ENCODE data around the gene SLFN5. TPM values are rescaled to one million over a fixed set of nuclear protein-coding genes. Genes with fewer than 3 reads are reported as not detected.
A peak's percentile ranks its signal among the peaks of the same experiment; 100 is the strongest.

Gene SLFN5
- total RNA-seq, 4 donors from 2014 or later, result 21.2 to 22.4 (median 21.6) TPM

DNA sequence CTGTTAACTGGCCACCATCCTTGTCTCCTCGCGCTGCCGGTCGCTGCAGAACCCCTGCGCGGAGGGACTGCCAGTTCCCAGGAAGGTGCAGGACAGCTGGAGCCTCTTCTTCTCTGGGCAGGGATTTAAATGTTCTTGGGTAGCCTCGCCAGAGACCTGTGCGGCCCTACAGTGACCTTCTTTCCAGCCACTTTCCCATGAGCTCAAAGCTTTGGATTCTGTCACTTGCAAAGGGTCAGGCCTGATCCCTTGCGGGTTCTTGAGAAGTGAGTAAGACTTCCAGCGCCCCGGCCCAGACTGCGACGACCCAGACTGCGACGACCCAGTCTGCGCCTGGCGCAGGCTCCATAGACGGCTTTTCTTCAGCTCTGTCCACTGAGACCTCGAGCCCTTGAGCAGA is 1.4 kb upstream of the SLFN5 start:
- no peak for DNase-seq (ENCODE audit: low spot score in 2 of 2)
- H3K9me3 ChIP-seq, result no peaks in the 10 kb centered on the region
- H3K27ac ChIP-seq, result peak overlapping the region in 3 of 4 donors; percentile 92 to 96 (median 96)
- 87% methylated on average over 19 of the region's 19 CpGs for WGBS, 2 donors
- TF ChIP-seq EP300 (IDR thresholded peaks at IDR 0.05) (no peak), POLR2A (IDR thresholded peaks at IDR 0.05) (no peak)
- TF ChIP-seq, protein P1, sequence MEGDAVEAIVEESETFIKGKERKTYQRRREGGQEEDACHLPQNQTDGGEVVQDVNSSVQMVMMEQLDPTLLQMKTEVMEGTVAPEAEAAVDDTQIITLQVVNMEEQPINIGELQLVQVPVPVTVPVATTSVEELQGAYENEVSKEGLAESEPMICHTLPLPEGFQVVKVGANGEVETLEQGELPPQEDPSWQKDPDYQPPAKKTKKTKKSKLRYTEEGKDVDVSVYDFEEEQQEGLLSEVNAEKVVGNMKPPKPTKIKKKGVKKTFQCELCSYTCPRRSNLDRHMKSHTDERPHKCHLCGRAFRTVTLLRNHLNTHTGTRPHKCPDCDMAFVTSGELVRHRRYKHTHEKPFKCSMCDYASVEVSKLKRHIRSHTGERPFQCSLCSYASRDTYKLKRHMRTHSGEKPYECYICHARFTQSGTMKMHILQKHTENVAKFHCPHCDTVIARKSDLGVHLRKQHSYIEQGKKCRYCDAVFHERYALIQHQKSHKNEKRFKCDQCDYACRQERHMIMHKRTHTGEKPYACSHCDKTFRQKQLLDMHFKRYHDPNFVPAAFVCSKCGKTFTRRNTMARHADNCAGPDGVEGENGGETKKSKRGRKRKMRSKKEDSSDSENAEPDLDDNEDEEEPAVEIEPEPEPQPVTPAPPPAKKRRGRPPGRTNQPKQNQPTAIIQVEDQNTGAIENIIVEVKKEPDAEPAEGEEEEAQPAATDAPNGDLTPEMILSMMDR (IDR thresholded peaks at IDR 0.05), result no peak
- peaks cover 0 to 44% (median 22%) of the 10 kb centered on the region in 4 donors for H3K4me1 ChIP-seq
- H3K4me3 ChIP-seq, result peak overlapping the region in 2 of 4 donors; percentile 77 to 87
- H3K27me3 ChIP-seq, result no peaks in the 10 kb centered on the region
- no peaks in the 10 kb centered on the region for H3K36me3 ChIP-seq

DNA sequence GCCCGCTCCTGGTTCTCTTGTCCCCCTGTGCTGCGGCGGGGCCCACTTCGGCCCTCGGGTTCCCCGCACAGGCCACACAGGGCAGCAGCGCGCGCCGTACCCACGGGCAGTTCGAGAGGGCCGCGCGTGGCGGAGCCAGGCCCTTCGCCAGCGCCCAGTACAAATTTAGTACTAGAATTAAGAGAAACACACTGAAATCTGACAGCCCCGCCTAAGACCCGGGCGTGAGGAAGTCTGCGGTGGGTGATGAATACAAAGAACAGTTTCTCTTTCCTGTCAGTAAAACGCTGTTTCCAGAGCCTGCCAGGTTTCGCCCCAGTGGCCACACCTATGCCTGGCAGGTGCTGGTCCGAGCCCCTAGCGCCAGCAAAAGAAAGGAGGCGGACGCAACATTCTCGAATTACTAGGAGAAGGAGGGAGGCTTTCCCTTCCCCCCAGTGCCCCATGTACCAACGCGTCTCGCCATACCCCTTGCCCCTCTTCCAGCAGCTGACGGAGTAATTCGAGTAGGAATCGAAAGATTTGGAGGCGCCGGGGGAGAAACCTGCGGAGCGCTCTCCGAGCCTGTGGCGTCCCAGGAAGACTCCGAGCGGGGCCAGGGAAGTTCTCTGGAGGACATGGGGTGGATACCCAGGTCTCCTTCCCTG is 591 bp upstream of the SLFN5 start:
- H3K4me1 ChIP-seq, result peaks cover 0 to 49% (median 22%) of the 10 kb centered on the region in 4 donors
- peak overlapping the region; percentile 77 to 87 (median 81) for H3K4me3 ChIP-seq
- peak overlapping the region; percentile 92 to 96 (median 95) for H3K27ac ChIP-seq
- no peaks in the 10 kb centered on the region for H3K36me3 ChIP-seq
- no peak for TF ChIP-seq POLR2A (IDR thresholded peaks at IDR 0.05)
- TF ChIP-seq EP300 (IDR thresholded peaks at IDR 0.05), result no peak
- TF ChIP-seq, protein P1 (IDR thresholded peaks at IDR 0.05), result peak in 4 of 5 experiments; percentile 10 to 52 (median 41)
- 2 to 3% methylated on average over 42 to 43 of the region's 43 CpGs for WGBS, 2 donors
- H3K9me3 ChIP-seq, result no peaks in the 10 kb centered on the region
- peak; percentile 18 to 29 for DNase-seq (ENCODE audit: low spot score in 2 of 2)
- no peaks in the 10 kb centered on the region for H3K27me3 ChIP-seq

DNA sequence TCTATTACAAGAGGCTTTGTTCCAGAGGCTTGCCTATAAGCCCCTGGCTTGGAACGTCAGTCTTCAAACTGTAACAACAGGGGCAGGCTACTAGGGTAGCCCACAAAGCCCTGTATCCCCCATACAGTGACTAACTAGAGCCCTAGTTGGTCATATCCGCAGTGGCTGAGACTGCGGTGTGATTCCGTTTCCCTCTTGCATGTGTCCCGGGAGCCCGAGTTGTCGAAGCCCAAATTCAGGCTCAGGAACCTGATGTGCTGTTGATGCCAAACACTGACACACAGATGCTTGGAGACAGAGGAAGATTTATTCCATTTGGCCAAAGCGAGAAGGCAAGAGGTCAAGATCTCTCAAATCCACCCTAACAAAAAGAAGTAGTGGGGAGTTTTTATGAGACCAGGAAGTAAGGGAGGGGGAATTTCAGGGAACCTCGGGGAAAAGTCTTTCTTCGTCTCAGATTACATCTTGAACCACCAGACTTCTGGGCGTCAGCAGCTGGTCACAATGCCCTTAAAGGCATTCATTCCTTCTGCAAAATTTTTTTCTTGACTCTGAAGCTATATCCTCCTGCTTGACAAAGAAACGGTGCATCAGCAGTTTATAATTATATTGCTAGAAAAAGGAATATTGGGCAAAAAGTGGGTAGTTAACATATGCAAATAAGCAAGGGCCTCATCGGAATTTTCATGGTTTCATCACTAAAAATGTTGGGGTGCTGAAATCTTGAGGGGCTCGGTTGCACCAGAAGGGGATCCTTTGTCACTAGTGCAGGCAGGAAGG is 879 bp downstream of the SLFN5 start:
- DNase-seq (ENCODE audit: low spot score in 2 of 2), result peak; percentile 25 to 66
- no peaks in the 10 kb centered on the region for H3K27me3 ChIP-seq
- peak overlapping the region; percentile 92 to 96 (median 95) for H3K27ac ChIP-seq
- H3K9me3 ChIP-seq, result no peaks in the 10 kb centered on the region
- H3K4me3 ChIP-seq, result peak overlapping the region; percentile 77 to 87 (median 81)
- H3K36me3 ChIP-seq, result no peaks in the 10 kb centered on the region
- TF ChIP-seq EP300 (IDR thresholded peaks at IDR 0.05), result peak; percentile 11 to 34
- TF ChIP-seq, protein P1 (IDR thresholded peaks at IDR 0.05), result no peak
- TF ChIP-seq POLR2A (IDR thresholded peaks at IDR 0.05), result no peak
- H3K4me1 ChIP-seq, result peaks cover 0 to 49% (median 22%) of the 10 kb centered on the region in 4 donors
- WGBS, 2 donors, result 1% methylated on average over 14 of the region's 14 CpGs

DNA sequence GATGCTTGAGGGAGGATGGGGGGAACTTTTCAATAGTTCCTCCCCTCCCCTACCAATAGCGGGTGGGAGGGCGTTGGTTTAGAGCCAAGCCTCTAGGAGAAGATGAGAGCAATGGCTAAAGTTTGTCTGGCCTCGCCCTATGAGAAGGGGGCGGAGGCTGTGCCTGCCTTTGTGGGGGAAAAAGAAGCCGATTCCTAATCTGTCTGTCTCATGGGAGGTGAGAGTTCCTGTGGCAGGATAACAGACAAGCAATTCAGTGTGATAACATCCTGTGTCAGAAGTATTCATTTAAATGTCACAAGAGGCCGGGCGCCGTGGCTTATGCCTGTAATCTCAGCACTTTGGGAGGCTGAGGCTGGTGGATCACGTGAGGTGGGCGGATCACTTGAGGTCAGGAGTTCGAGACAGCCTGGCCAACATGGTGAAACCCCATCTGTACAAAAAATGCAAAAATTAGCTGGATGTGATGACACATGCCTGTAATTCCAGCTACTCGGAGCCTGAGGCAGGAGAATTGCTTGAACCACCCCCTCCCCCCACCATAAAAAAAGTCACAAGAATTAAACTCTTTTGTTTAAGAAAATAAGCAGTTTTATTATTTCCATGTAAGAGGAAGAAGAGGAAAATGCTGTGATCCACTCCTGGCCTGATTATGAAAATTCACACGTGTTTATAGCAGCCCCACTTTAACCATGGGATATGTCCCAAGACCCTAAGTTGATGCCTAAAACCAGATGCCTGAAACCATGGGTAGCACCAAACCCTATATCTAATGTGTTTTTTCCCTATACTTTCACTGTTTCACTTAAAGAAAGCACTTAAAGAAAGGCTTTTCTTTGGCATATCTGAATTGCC is 1.7 kb downstream of the SLFN5 start:
- Histone ChIP-seq H3K27me3 (no peaks in the 10 kb centered on the region), H3K36me3 (no peaks in the 10 kb centered on the region), H3K4me1 (peaks cover 0 to 49% (median 22%) of the 10 kb centered on the region in 4 donors), H3K27ac (peak overlapping the region; percentile 92 to 96 (median 95)), H3K4me3 (peak overlapping the region; percentile 77 to 87 (median 81)), H3K9me3 (no peaks in the 10 kb centered on the region)
- TF ChIP-seq, protein P1 (IDR thresholded peaks at IDR 0.05), result no peak
- TF ChIP-seq EP300 (IDR thresholded peaks at IDR 0.05), result peak in 1 of 2 donors; percentile 72
- 4 to 8% methylated on average over 13 of the region's 13 CpGs for WGBS, 2 donors
- peak; percentile 76 to 85 for DNase-seq (ENCODE audit: low spot score in 2 of 2)
